HG02759 (cell line): ENCODE measurements around the gene SLC35F3.
A peak's percentile ranks its signal among the peaks of the same experiment; 100 is the strongest.

Experiments used
- ATAC-seq: cut with Tn5 transposase; IDR thresholded peaks from one replicate; pipeline ENCODE4 v1.9.1; 2021; ENCODE audit warnings: mild to moderate bottlenecking, moderate library complexity; ENCODE audit not compliant: unreplicated experiment

The SLC35F3 gene

DNA sequence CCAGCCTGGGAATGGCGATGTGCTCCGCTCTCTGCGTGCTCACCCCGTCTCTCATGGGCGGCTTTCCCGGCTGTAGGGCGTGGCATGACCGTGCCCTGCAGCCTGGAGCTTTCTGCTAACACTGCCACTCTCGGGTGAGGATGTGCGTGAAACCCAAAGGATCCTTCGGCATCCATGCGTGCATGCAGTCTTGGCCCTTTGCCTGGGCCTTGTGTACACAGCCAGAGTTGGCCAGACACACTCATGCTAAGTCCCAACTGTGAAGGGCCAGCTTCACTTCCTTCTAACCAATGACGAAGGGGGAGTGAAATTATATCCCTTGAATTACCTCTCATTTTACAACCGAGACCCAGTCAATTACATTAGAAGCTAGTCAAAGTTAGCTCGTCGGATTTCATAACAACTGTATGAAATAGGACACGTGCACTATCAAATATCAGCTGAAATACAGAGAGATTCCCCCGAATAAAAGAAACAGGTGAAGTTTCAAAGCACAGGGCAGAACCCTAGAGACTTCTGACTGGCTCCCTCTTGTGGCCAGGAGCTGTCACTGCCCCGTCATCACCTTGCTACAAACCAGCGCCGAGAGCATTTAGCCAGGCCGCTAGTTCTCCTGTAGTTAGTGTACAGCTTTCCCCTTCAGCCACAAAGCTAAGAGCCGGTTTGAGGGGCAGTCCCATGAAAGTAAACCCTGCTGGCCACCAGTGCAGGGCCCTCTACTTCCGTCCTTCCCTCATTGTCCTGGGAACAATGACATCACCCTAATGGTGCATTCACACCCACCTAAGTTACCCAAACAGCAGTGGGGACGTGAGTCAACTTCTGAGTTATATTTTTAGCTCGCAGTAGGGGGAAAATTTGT is 405.4 kb downstream of the SLC35F3 start:
- peak; percentile 89 for ATAC-seq

DNA sequence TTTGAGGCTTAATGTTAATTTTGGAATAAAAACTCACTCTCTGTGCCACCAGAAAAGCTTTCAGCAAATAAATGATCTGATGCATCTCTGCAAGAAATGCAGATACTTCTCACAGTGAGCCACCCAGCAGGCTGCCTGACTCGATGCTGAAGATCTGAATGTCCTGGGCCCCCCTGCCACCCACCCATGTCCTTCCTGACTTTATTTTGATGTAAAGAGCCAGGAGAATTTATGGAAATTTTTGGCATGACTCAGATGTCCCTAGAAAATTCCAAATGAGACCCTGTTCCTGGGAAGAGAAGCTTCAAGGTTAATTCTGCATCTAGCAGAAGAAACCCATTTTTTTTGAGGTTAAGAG is 406.0 kb downstream of the SLC35F3 start:
- no peak for ATAC-seq

DNA sequence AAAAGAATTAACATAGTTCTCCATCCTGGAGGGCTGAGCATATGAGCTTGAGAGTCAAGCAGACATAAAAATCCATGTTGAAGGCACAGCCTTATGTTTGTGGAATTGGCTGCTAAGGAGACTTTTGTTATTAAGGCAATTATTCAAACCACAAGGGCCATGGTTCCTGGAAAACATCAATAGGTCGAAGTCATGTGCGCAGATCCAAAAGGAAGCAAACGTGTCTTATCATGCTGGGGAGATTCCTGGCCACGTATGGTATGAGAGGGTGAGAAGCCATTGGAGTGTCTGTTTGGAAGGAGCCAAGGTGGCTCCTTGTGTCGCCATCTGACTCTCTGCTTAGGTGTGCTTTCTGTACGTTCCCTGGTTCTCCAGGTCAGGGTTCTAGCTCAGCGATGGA is 406.9 kb downstream of the SLC35F3 start:
- no peak for ATAC-seq

DNA sequence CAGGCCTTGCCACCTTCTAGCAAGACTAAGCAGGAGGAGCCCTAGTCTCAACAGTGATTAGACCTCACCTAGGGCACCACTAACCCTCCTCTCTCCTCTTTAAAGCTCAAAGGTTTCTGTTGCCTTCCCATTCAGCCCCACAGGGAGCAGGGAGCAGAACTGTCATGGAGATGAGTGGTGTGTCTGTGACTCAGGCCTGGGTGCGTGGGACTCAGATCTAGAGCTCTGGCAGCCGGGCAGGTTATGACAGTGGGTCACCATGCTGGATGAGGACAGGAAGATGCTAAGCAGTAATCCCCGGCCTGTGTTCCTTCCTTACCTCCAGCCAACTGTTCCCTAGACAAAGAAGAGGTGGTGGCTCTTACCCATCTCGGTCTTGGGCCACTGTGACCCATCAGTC is 408.7 kb downstream of the SLC35F3 start:
- ATAC-seq: no peak

DNA sequence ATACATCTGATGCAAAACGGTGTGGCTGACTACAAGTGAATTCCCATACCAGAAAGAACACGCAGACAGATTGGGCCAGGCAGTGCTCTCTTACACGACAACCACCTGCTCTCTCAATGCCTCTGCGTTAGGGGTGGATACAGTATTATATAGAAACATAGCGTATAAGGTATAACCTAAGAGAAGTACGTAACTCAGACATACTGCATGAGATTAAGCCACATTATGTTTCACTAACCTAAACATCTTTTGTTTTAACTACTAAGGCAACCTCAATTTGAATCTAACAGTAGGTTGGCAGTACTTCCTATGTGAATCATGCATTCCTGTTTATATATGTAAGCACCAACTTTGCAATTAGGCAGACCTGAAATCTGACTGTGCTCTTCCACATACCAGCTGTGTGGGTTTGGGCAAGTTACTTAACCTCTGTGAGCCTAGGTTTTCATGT is 410.6 kb downstream of the SLC35F3 start:
- ATAC-seq: no peak

DNA sequence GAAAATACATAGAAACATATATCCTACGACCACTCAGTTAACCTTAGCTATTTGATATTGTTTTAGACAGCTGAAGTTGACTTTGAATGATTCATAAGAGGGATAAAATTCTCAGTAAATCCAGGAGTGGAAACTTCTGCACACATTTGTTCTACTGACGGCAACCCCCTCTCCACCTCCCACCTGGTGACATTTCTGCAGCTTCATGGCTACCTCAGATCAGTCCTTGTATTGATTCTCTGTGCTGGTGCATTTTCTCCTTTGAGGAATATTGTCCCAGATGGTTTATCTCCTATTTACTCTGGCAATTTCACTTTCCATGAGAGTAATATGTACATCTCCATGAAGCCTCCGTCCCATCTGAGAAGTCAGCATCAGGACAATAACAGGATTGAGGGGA is 411.1 kb downstream of the SLC35F3 start:
- ATAC-seq: no peak

DNA sequence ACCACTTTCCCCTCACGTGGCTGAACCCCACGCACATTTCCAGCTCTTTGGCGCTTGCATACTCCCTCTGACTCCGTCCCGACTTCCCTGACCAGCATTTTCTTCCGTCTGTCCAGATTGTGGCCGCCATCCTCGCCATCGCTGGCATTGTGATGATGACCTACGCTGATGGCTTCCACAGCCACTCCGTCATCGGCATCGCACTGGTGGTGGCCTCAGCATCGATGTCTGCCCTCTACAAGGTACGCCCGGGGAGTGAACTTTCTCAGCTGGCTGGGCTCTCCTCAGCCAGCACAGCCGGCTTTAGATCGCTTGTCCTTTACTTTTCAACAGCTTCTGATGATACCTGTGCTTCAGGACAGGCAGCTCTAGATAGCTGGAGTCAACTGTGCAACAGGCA is 412.0 kb downstream of the SLC35F3 start:
- ATAC-seq: no peak

DNA sequence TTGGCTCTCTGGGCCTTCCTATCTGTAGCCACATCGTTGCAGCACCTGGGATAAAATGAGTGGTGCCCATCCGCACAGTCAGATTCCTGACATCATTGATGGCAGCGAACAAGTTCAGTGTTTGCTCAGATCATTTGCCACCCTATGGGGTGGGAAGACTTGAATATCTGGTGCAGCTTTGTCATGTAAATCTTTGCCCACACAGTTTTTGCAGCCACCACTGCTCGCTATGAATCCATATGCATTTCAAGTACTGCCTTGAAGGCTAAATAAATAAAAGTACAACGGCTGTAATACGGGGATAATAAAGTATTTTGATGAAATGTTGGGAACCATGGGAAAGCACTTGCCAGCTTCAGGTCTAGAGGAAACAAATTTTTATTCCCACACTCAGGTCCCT is 412.5 kb downstream of the SLC35F3 start:
- no peak for ATAC-seq

DNA sequence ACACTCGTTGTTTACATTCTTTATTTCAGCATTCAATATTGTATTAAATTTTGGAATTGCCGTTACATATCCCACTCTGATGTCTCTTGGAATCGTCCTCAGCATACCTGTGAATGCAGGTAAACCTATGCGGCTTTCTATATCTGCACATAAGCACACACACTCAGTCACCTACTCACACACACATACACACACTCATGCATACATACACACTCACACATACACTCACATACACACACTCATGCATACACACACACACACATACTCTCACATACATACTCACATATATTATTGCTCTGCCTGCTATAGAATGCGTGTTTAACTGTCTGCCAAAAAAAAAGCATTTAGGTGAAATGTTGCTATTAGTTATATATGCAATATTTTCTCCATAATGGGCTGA is 415.6 kb downstream of the SLC35F3 start:
- ATAC-seq: no peak

DNA sequence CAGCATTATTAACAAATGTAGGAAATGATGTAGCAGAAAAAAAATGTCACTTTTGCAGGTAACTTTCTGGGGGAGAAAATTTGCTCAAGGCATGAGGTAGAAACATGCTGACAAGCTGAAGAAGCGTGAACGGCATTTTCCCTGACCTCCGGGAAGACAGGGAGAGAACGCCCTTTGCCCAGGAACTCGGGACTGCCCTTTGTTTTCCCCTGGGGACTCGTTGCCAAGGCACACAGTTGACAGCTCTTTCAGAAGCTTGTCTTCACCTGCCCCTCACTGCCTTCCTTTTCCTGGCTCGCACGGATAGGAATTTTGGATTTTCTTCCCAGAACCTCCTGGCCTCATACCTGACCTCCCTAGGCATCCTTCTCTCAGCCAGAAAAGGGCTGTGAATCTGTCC is 416.1 kb downstream of the SLC35F3 start:
- no peak for ATAC-seq

DNA sequence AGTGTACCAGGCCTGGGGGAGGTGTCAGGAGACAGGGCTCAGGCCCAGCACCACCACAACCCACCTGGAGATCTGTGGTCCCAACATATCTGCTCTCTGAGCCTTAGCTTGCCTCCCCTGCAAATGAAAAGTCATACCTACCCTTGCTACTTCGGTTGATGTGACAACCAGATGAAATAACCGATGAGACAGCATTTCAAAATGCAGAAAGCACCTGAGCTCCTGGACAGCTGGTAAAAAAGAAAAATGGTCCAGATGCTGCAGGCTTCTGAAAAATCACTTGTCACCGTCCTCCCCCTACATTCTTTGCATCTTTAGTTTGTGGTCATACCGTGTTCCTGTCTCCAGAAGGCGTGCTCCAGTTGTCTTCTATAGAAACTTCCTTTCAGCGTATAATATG is 416.8 kb downstream of the SLC35F3 start:
- ATAC-seq: no peak

DNA sequence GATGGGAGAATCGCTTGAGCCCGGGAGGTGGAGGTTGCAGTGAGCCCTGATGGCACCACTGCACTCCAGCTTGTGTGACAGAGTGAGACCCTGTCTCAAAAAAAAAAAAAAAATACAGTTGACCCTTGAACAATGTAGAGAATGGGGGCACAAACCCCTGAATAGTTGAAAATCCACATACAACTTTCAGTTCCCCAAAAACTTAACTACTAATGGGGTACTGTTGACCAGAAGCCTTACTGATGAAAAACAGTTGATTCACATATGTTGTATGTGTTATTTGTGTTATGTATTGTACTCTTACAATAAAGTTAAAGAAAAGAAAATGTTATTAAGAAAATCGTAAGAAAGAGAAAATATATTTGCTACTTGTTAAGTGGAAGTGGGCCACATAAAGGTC is 417.6 kb downstream of the SLC35F3 start:
- ATAC-seq: no peak

DNA sequence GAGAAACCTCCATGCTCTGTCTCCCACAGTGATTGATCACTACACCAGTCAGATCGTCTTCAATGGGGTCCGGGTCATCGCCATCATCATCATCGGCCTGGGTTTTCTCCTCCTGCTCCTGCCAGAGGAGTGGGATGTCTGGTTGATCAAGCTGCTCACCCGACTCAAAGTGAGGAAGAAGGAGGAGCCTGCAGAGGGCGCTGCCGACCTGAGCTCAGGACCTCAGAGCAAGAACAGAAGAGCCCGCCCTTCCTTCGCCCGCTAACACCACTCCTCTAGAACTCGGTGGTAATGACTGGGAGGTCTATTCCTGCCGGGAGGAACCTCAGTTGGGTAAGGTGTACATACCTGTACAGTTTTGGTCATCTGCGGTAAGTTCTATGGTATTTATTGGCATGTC is 418.5 kb downstream of the SLC35F3 start:
- no peak for ATAC-seq

DNA sequence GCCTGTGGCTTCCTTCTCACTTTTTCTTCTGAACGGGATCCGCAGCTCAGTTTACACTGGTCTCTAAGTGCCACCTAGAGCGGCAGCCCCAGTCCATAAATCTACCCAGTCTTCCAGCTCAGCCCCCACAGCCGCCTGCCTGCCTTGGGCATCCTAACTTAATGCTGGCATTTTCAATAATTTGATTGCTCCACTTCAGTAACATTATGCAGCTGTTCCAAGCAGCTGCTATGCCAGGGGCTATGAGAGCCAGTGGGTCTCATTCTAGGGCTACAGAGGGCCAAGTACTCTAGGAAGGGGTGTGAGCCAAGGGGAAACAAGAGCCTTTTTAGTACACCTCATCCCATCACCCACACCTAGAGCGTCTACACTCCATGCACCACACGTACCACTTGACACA is 420.3 kb downstream of the SLC35F3 start:
- no peak for ATAC-seq

DNA sequence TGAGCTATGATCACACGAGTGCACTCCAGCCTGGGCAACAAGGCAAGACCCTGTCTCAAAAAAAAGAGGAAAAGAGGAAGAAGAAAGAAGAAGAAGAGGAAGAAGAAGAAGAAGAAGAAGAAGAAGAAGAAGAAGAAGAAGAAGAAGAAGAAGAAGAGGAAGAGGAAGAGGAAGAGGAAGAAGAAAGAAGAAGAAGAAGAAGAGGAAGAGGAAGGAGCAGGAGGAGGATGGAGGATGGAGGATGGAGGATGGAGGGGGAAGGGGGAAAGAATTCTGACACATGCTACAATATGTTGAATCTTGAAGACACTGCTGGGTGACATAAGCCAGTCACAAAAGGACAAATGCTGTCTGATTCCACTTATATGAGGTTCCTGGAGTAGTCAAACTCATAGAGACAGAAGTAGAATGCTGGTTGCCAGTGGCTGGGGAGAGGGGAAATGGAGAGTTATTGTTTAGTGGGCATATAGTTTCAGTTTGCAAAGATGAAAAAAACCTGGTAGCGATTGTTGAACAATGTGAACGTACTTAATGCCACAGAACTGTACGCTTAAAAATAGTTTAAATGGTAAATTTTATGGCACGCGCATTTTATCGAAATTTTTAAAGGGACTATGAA is 421.5 kb downstream of the SLC35F3 start:
- ATAC-seq: no peak

DNA sequence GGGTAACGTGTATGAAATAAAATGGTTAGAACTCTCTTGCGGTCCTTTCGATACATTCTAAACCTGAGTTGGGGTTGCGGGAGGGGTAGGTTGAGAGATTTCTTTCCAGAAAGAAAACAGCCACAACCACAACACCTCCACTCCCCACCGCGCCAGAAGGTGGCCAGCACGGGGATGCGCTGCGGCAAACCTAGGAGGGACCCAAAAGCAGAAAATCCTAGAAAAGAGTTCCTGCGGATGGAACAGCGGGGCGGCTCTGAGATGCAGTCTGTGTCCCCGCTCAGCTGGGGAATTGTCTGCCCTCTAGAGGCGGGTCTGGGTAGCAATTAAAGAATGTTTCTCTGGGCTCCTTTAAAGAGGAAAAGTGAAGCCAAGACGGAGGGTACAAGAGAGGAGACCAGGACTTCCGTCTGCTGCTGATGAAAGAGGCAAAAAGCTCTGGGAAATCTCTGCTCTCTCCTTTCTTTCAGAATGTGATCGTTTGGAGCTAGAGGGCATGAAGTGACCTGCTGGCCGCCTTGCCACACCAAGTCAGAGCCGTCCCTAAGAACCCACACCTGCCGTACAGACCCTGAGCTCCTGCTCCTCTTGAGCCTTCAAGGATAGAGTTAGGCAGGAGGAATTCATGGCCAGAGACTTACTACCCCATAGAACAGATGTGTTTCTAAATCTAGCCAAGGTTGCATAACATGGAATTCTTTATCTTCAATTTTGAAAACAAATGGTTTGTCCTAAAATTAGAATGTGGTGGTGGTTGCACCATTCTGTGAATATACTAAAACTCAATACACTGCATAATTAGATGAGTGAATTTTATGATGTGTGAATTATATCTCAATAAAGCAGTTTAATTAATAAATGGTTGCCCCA is 422.3 kb downstream of the SLC35F3 start:
- peak; percentile 77 for ATAC-seq

DNA sequence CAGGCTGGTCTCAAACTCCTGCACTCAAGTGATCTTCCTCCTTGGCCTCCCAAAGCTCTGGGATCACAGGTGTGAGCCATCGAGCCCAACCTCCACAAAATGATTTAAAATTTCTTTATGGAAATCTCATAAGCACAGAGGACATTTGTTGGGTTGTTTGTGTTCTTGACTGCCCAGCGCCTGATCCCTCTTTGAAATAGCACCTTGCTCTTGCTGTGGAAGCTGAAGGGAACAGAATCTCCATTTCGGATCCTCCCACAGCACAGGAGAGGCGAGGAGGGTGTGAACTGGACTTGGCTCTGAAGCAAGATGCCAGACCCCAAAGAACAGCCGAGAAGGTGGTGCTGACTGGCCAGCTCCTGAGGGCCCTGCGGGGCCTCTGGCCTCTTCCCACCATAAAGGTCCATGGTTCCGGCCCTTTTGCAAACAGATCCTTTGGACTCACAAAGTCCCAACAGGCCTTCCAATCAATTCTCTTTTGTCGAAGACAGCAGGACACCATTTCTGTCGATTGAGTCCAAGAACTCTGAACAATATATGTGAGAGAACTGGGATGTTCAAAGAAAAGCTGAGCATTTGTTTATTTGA is 423.2 kb downstream of the SLC35F3 start:
- no peak for ATAC-seq

DNA sequence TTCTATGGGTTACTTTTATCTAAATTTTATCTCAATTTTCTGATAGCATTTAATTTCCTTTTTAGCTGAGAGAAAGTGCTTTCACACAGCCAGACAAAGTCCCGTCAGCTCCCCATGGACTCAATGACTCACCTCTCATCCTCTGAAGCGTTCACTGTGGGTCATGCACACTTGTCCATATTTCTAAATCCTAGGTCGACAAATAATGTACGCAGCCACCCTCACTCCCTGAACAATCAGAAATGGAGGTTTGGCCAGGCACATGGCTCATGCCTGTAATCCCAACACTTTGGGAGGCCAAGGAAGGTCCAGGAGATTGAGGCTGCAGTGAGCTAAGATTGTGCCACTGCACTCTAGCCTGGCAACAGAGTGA is 426.4 kb downstream of the SLC35F3 start:
- no peak for ATAC-seq

DNA sequence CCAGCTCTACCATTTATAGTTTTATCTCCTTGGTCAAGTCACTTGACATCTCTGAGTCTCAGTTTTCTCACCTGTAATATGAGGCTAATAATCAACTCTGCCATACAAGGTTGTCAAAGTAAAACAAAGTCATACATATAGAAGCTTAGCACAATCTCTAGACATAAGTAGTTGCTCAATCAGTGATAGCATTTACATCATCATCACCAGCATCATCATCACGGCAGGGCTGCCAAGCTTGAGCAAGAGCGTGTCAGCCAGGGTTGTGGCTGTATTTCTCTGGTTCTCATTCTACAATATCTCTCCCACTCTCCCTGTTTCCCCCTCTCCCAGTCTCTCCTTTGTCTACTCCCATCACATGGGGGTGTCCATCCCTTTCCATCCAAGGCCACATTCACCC is 427.0 kb downstream of the SLC35F3 start:
- no peak for ATAC-seq

DNA sequence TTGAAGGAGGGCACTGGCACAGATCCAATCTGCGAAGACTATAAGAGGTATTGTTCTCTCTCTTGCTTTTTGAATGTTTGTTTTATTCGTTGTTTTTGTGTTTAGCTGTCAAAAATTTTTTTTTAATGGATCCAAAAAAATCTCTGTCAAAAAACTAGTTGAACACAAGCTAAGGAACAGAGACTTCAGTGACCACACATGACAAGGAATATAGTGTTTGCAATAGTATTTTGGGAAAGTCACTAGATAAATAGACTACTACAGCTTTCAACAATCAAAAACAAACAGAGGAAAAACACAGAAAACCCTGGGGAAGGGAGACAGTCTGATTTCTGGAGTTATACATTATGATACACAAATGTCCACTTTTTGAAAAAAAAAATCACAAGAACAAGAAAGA is 431.9 kb downstream of the SLC35F3 start:
- ATAC-seq: no peak

DNA sequence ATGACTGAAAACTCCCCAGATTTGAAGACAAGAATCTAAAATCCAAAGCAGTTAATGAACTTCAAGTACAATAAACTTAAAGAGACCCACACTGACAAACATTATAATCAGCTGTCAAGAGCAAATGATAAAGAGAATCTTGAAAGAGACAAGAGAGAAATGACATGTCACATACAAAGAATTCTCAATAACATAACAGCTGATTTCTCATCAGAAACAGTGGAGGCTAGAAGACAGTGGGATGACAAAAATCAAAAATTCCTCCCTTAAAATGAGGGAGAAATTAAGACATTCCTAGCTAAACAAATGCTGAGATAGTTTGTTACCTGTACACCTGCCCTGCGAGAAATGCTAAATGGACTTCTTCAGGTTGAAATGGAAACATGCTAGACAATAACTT is 432.8 kb downstream of the SLC35F3 start:
- ATAC-seq: no peak
